HepG2 (cell line): ENCODE results near the gene NLRC4. TPM values are rescaled to one million over a fixed set of nuclear protein-coding genes. Genes with fewer than 3 reads are reported as not detected.
A peak's percentile ranks its signal among the peaks of the same experiment; 100 is the strongest.

ENCODE experiments used
- AFF4 ChIP-seq: sonication (generic); formaldehyde crosslinking; IDR thresholded peaks from 2 replicates; pipeline ENCODE4 v1.4.0; 2020; ENCODE audit warnings: missing genetic modification reagents
- ASH2L ChIP-seq: fragments of 300-600, 200-600 bp; sonication (generic); IDR thresholded peaks from 2 replicates; pipeline ENCODE4 v1.7.0; 2017; ENCODE audit warnings: low read depth, mild to moderate bottlenecking, moderate library complexity, mixed read lengths, low read length; ENCODE audit not compliant: insufficient read length
- DMAP1 ChIP-seq: IDR thresholded peaks from 2 replicates; pipeline ENCODE4 v1.6.1; 2016
- E2F5 ChIP-seq: sonication (generic); formaldehyde crosslinking; conservative IDR thresholded peaks from 2 replicates; pipeline ENCODE4 v1.4.0; 2020; ENCODE audit warnings: missing genetic modification reagents
- FOXO1 ChIP-seq: sonication (generic); formaldehyde crosslinking; IDR thresholded peaks from 2 replicates; pipeline ENCODE4 v1.4.0; 2020; ENCODE audit warnings: missing genetic modification reagents
- MEIS1 ChIP-seq: sonication (generic); formaldehyde crosslinking; IDR thresholded peaks from 2 replicates; pipeline ENCODE4 v1.9.0; 2021; ENCODE audit warnings: mild to moderate bottlenecking, missing genetic modification reagents, moderate library complexity, borderline replicate concordance
- NFE2L1 ChIP-seq: sonication (generic); formaldehyde crosslinking; IDR thresholded peaks from 2 replicates; pipeline ENCODE4 v1.4.0; 2020; ENCODE audit warnings: missing genetic modification reagents, mild to moderate bottlenecking, borderline replicate concordance
- NFKB2 ChIP-seq: sonication (generic); formaldehyde crosslinking; IDR thresholded peaks from 2 replicates; pipeline ENCODE4 v1.4.0; 2020; ENCODE audit warnings: missing genetic modification reagents, borderline replicate concordance
- PBX3 ChIP-seq: sonication (generic); formaldehyde crosslinking; IDR thresholded peaks from 2 replicates; pipeline ENCODE4 v1.8.1; 2023; ENCODE audit warnings: missing genetic modification reagents, inconsistent platforms, borderline replicate concordance
- RBM22 ChIP-seq: fragments of 200-400 bp; formaldehyde crosslinking; optimal IDR thresholded peaks from 2 replicates; pipeline ENCODE3; 2017; ENCODE audit warnings: mild to moderate bottlenecking, low read length, moderate library complexity
- TERF1 ChIP-seq: sonication (generic); formaldehyde crosslinking; IDR thresholded peaks from 2 replicates; pipeline ENCODE4 v1.8.0; 2022; ENCODE audit warnings: mild to moderate bottlenecking, missing genetic modification reagents, moderate library complexity
- TRIM24 ChIP-seq: sonication (generic); formaldehyde crosslinking; IDR thresholded peaks from 2 replicates; pipeline ENCODE4 v1.8.0; 2022; ENCODE audit warnings: mild to moderate bottlenecking, missing genetic modification reagents
- ZBTB26 ChIP-seq: IDR thresholded peaks from 2 replicates; pipeline ENCODE4 v1.6.1; 2016; ENCODE audit warnings: missing compliant biosample characterization, missing genetic modification reagents, borderline replicate concordance
- ZMYM4 ChIP-seq: sonication (generic); formaldehyde crosslinking; IDR thresholded peaks from 2 replicates; pipeline ENCODE4 v1.8.1; 2023; ENCODE audit warnings: mild to moderate bottlenecking, missing genetic modification reagents
- polyA plus RNA-seq, 8 experiments: library from polyadenylated mRNA; depleted of rRNA in 3 of 8; stranded (reverse) in 7 of 8; unstranded in 1 of 8; fragments of >200 nt; fragmentation: Illumina TruSeq in 4 of 8; extraction: Trizol in 4 of 8; gene quantifications; 2 replicates each; pipeline versions ENCODE4 v1.2.1 to v1.2.3, GENCODE V29; 2011 to 2016; ENCODE audit warnings: low read depth in 4 of 8, missing spikeins in 1 of 8, mixed read lengths in 1 of 8; ENCODE audit not compliant: insufficient read depth in 1 of 8
- total RNA-seq, 5 experiments: library from RNA; depleted of rRNA; stranded (reverse); fragments of >200 nt; fragmentation: Illumina TruSeq; extraction: Trizol; gene quantifications; 2 replicates each; pipeline ENCODE4 v1.2.3, GENCODE V29; 2016; ENCODE audit warnings: low read depth in 1 of 5
- TF ChIP-seq, protein P1 (sequence below): sonication (generic); formaldehyde crosslinking; IDR thresholded peaks from 2 replicates; pipeline ENCODE4 v1.4.0; 2020; ENCODE audit warnings: missing genetic modification reagents
- TF ChIP-seq, protein P2 (sequence below): IDR thresholded peaks from 2 replicates; pipeline ENCODE4 v1.4.0; 2020; ENCODE audit warnings: mild to moderate bottlenecking, missing genetic modification reagents

NLRC4 gene
- total and polyA plus RNA-seq, 2 of the 13 experiments (the other 11 are each of a cell fraction or from before 2014, with no cell fraction given): 0.15 to 0.29 TPM

- TF ChIP-seq TERF1 (CRISPR knock-in tag) (no peak), RBM22 (no peak), AFF4 (CRISPR knock-in tag) (no peak), ZMYM4 (CRISPR knock-in tag) (peak; percentile 22; the same call in 1 of the 2 replicates), PBX3 (no peak), TRIM24 (CRISPR knock-in tag) (no peak), MEIS1 (CRISPR knock-in tag) (no peak), E2F5 (CRISPR knock-in tag) (no peak), ZBTB26 (no peak), NFE2L1 (CRISPR knock-in tag) (no peak), NFKB2 (CRISPR knock-in tag) (no peak), FOXO1 (peak; percentile 48; the same call in 1 of the 2 replicates), DMAP1 (CRISPR knock-in tag) (no peak), ASH2L (peak; percentile 22)
- TF ChIP-seq, protein P1, sequence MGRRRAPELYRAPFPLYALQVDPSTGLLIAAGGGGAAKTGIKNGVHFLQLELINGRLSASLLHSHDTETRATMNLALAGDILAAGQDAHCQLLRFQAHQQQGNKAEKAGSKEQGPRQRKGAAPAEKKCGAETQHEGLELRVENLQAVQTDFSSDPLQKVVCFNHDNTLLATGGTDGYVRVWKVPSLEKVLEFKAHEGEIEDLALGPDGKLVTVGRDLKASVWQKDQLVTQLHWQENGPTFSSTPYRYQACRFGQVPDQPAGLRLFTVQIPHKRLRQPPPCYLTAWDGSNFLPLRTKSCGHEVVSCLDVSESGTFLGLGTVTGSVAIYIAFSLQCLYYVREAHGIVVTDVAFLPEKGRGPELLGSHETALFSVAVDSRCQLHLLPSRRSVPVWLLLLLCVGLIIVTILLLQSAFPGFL (CRISPR knock-in tag): no peak
- TF ChIP-seq, protein P2, sequence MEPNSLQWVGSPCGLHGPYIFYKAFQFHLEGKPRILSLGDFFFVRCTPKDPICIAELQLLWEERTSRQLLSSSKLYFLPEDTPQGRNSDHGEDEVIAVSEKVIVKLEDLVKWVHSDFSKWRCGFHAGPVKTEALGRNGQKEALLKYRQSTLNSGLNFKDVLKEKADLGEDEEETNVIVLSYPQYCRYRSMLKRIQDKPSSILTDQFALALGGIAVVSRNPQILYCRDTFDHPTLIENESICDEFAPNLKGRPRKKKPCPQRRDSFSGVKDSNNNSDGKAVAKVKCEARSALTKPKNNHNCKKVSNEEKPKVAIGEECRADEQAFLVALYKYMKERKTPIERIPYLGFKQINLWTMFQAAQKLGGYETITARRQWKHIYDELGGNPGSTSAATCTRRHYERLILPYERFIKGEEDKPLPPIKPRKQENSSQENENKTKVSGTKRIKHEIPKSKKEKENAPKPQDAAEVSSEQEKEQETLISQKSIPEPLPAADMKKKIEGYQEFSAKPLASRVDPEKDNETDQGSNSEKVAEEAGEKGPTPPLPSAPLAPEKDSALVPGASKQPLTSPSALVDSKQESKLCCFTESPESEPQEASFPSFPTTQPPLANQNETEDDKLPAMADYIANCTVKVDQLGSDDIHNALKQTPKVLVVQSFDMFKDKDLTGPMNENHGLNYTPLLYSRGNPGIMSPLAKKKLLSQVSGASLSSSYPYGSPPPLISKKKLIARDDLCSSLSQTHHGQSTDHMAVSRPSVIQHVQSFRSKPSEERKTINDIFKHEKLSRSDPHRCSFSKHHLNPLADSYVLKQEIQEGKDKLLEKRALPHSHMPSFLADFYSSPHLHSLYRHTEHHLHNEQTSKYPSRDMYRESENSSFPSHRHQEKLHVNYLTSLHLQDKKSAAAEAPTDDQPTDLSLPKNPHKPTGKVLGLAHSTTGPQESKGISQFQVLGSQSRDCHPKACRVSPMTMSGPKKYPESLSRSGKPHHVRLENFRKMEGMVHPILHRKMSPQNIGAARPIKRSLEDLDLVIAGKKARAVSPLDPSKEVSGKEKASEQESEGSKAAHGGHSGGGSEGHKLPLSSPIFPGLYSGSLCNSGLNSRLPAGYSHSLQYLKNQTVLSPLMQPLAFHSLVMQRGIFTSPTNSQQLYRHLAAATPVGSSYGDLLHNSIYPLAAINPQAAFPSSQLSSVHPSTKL (CRISPR knock-in tag): peak; percentile 60
These were observed 14.4 kb downstream of the NLRC4 start (continued) for GRCh38 chr2:32250290-32250689.
